IMR-90 (cell line): Measurements from ENCODE around the gene RIMBP2. TPM values are rescaled to one million over a fixed set of nuclear protein-coding genes. Genes with fewer than 3 reads are reported as not detected.

Source experiments
- ATAC-seq: fragments of 200-7000 bp; cut with Tn5 transposase; 2 replicates; pipeline ENCODE4 v1.9.1; 2020; ENCODE audit warnings: low read depth, mild to moderate bottlenecking, moderate library complexity
- BruUV-seq: library from RNA; stranded (reverse); fragments of 400-500 nt; replicated peaks from 2 replicates; lab custom pipeline; 2021; lab: Mats Ljungman, UMichigan
- CTCF ChIA-PET: fragments of 300-600 bp; formaldehyde crosslinking; extraction: SDS; loops from one replicate; lab custom pipeline; 2021; ENCODE audit warnings: antibody characterized with exemption; lab: Yijun Ruan, JAX
- POLR2A ChIA-PET: fragments of 300-600 bp; sonication (Branson Sonifier 250); formaldehyde crosslinking; loops from one replicate; lab custom pipeline; 2022; ENCODE audit warnings: antibody characterized with exemption; ENCODE audit not compliant: unreplicated experiment; lab: Charles Lee
- DNase-seq: peaks from one replicate; pipeline ENCODE4 v3.0.0; 2013
- H2AFZ ChIP-seq: replicated peaks from 2 replicates; pipeline ENCODE3; 2013; ENCODE audit warnings: low read length, mild to moderate bottlenecking; ENCODE audit not compliant: poor library complexity
- H2AK5ac ChIP-seq: 2 replicates; pipeline ENCODE4 v1.6.1; 2013; ENCODE audit warnings: low read depth, low read length, inconsistent platforms
- H2AK9ac ChIP-seq: replicated peaks from 2 replicates; pipeline ENCODE3; 2013; ENCODE audit warnings: mild to moderate bottlenecking, low read depth, low read length, moderate library complexity; ENCODE audit not compliant: poor library complexity
- H2BK120ac ChIP-seq: 2 replicates; pipeline ENCODE4 v1.6.1; 2013; ENCODE audit warnings: low read depth, low read length, inconsistent platforms
- H2BK15ac ChIP-seq: 3 replicates; pipeline ENCODE4 v1.6.1; 2013; ENCODE audit warnings: low read depth, low read length, inconsistent platforms
- H2BK20ac ChIP-seq: 2 replicates; pipeline ENCODE4 v1.6.1; 2013; ENCODE audit warnings: low read depth, mild to moderate bottlenecking, inconsistent platforms, low read length, moderate library complexity
- H2BK5ac ChIP-seq: 2 replicates; pipeline ENCODE4 v1.6.1; 2013; ENCODE audit warnings: mild to moderate bottlenecking, low read depth, low read length, inconsistent platforms; ENCODE audit not compliant: poor library complexity, severe bottlenecking
- H3K14ac ChIP-seq: replicated peaks from 2 replicates; pipeline ENCODE4 v1.6.1; 2013; ENCODE audit warnings: low read depth, low read length, inconsistent platforms
- H3K18ac ChIP-seq: 2 replicates; pipeline ENCODE4 v1.6.1; 2013; ENCODE audit warnings: low read depth, low read length, control low read depth
- H3K23ac ChIP-seq: 2 replicates; pipeline ENCODE4 v1.6.1; 2013; ENCODE audit warnings: low read depth, low read length, inconsistent platforms
- H3K27ac ChIP-seq: 2 replicates; pipeline ENCODE4 v1.5.1; 2013; ENCODE audit warnings: mild to moderate bottlenecking, control low read depth, low read length; ENCODE audit not compliant: insufficient read depth
- H3K27me3 ChIP-seq: 2 replicates; pipeline ENCODE4 v1.6.1; 2013; ENCODE audit warnings: low read length; ENCODE audit not compliant: control insufficient read depth, insufficient read depth
- H3K36me3 ChIP-seq: 2 replicates; pipeline ENCODE4 v1.6.1; 2013; ENCODE audit warnings: low read length, mixed read lengths; ENCODE audit not compliant: control insufficient read depth, insufficient read depth
- H3K4ac ChIP-seq: 2 replicates; pipeline ENCODE4 v1.6.1; 2013; ENCODE audit warnings: low read depth, low read length, inconsistent platforms
- H3K4me1 ChIP-seq: 2 replicates; pipeline ENCODE4 v1.6.1; 2013; ENCODE audit warnings: low read length, mixed read lengths; ENCODE audit not compliant: control insufficient read depth, insufficient read depth
- H3K4me2 ChIP-seq: 2 replicates; pipeline ENCODE4 v1.6.1; 2013; ENCODE audit warnings: low read depth, mild to moderate bottlenecking, control low read depth, low read length, moderate library complexity
- H3K4me3 ChIP-seq: 2 replicates; pipeline ENCODE4 v1.5.1; 2013; ENCODE audit warnings: low read depth, mild to moderate bottlenecking, control low read depth, low read length, moderate library complexity; ENCODE audit not compliant: insufficient read depth
- H3K56ac ChIP-seq: 2 replicates; pipeline ENCODE4 v1.6.1; 2013; ENCODE audit warnings: low read length, inconsistent platforms; ENCODE audit not compliant: insufficient read depth; ENCODE audit errors: extremely low read depth
- H3K79me1 ChIP-seq, 2 experiments: 2 replicates each; pipeline ENCODE4 v1.6.1; 2013; ENCODE audit warnings: low read length in 2 of 2, inconsistent platforms in 1 of 2, low read depth in 1 of 2
- H3K9ac ChIP-seq: 2 replicates; pipeline ENCODE4 v1.6.1; 2013; ENCODE audit warnings: low read depth, low read length, control low read depth
- H3K9me1 ChIP-seq: 2 replicates; pipeline ENCODE4 v1.6.1; 2013; ENCODE audit warnings: low read length, inconsistent platforms; ENCODE audit not compliant: insufficient read depth
- H3K9me3 ChIP-seq: 2 replicates; pipeline ENCODE4 v1.6.1; 2013; ENCODE audit warnings: low read length; ENCODE audit not compliant: control insufficient read depth, insufficient read depth
- H4K20me1 ChIP-seq: 2 replicates; pipeline ENCODE4 v1.6.1; 2013; ENCODE audit warnings: low read length, inconsistent platforms; ENCODE audit not compliant: insufficient read depth
- H4K5ac ChIP-seq: 2 replicates; pipeline ENCODE4 v1.6.1; 2013; ENCODE audit warnings: mild to moderate bottlenecking, low read depth, low read length, control low read depth
- H4K8ac ChIP-seq, 2 experiments: 2 replicates each; pipeline ENCODE4 v1.6.1; 2013; ENCODE audit warnings: low read depth in 2 of 2, low read length in 2 of 2, control low read depth in 1 of 2, inconsistent platforms in 1 of 2
- H4K91ac ChIP-seq: 2 replicates; pipeline ENCODE4 v1.6.1; 2013; ENCODE audit warnings: low read depth, low read length, inconsistent platforms; ENCODE audit not compliant: insufficient read depth
- BHLHE40 ChIP-seq: fragments of 150-350 bp; IDR thresholded peaks from 2 replicates; pipeline ENCODE4 v1.6.1; 2016; ENCODE audit warnings: mild to moderate bottlenecking, low read depth, low read length
- CEBPB ChIP-seq: IDR thresholded peaks from 2 replicates; pipeline ENCODE4 v1.6.1; 2012; ENCODE audit warnings: low read depth, low read length, improper control_type of control experiment
- CHD1 ChIP-seq: IDR thresholded peaks from 2 replicates; pipeline ENCODE4 v1.6.1; 2012; ENCODE audit warnings: low read depth, low read length, improper control_type of control experiment
- ELK1 ChIP-seq: fragments of 150-350 bp; IDR thresholded peaks from 2 replicates; pipeline ENCODE4 v1.6.1; 2016; ENCODE audit warnings: low read depth, mild to moderate bottlenecking, low read length, moderate library complexity, borderline replicate concordance
- FOS ChIP-seq: fragments of 150-350 bp; IDR thresholded peaks from 2 replicates; pipeline ENCODE4 v1.6.1; 2016; ENCODE audit warnings: low read depth, low read length
- MAFK ChIP-seq: IDR thresholded peaks from 2 replicates; pipeline ENCODE4 v1.6.1; 2012; ENCODE audit warnings: low read depth, low read length, improper control_type of control experiment
- MAZ ChIP-seq: IDR thresholded peaks from 2 replicates; pipeline ENCODE4 v1.6.1; 2012; ENCODE audit warnings: low read depth, mild to moderate bottlenecking, low read length, improper control_type of control experiment, moderate library complexity, borderline replicate concordance
- MXI1 ChIP-seq: IDR thresholded peaks from 2 replicates; pipeline ENCODE4 v1.6.1; 2012; ENCODE audit warnings: low read depth, mild to moderate bottlenecking, low read length, moderate library complexity, borderline replicate concordance
- NFE2L2 ChIP-seq: fragments of 150-350 bp; IDR thresholded peaks from 2 replicates; pipeline ENCODE4 v1.6.1; 2016; ENCODE audit warnings: low read depth, mild to moderate bottlenecking, low read length
- POLR2A ChIP-seq: IDR thresholded peaks from 2 replicates; pipeline ENCODE4 v1.6.1; 2012; ENCODE audit warnings: mild to moderate bottlenecking, low read depth, low read length
- RAD21 ChIP-seq: IDR thresholded peaks from 2 replicates; pipeline ENCODE4 v1.6.1; 2012; ENCODE audit warnings: low read length, improper control_type of control experiment
- RCOR1 ChIP-seq: IDR thresholded peaks from 2 replicates; pipeline ENCODE4 v1.6.1; 2012; ENCODE audit warnings: mild to moderate bottlenecking, low read length, improper control_type of control experiment; ENCODE audit not compliant: insufficient replicate concordance
- RFX5 ChIP-seq: IDR thresholded peaks from 2 replicates; pipeline ENCODE4 v1.8.0; 2012; ENCODE audit warnings: low read depth, mild to moderate bottlenecking, low read length, moderate library complexity
- SMC3 ChIP-seq: fragments of 150-350 bp; IDR thresholded peaks from 2 replicates; pipeline ENCODE4 v1.6.1; 2016; ENCODE audit warnings: low read depth, mild to moderate bottlenecking, antibody characterized with exemption, low read length, moderate library complexity
- WGBS, 2 experiments: methylation state at CpG; one replicate each; pipeline versions ENCODE4 v1.1.5 to v1.1.7; 2013; ENCODE audit warnings: missing lambda C conversion rate in 2 of 2; ENCODE audit not compliant: insufficient read length in 1 of 2; ENCODE audit errors: extremely low coverage in 2 of 2; 5-methylcytosine and 5-hydroxymethylcytosine counted together
- dilution Hi-C: fragments of 300-500 bp; cut with HindIII; formaldehyde crosslinking; loops from one replicate; pipeline ENCODE4 v1.14.3; 2018; ENCODE audit warnings: low sequenced_read_pairs; ENCODE audit not compliant: unreplicated experiment
- in situ Hi-C: fragments of 300-500 bp; cut with MboI; formaldehyde crosslinking; loops from 3 replicates; pipeline ENCODE4 v1.14.3; 2019; ENCODE audit warnings: low sequenced_read_pairs, inconsistent platforms, mixed read lengths
- intact Hi-C: fragments of 100-400 bp; cut with micrococcal nuclease; formaldehyde crosslinking; loops from 2 replicates; pipeline ENCODE4 v1.10.0; 2022
- polyA plus RNA-seq, 3 experiments: library from polyadenylated mRNA; depleted of rRNA; stranded (reverse); fragments of >200 nt; gene quantifications; 2 replicates each; pipeline ENCODE4 v1.2.3, GENCODE V29; 2012; ENCODE audit warnings: low replicate concordance in 1 of 3
- total RNA-seq: library from RNA; depleted of rRNA; stranded (reverse); fragments of >200 nt; gene quantifications from 2 replicates; pipeline ENCODE4 v1.2.3, GENCODE V29; 2012
- TF ChIP-seq, protein P1 (sequence below): conservative IDR thresholded peaks from 2 replicates; pipeline ENCODE4 v1.5.1; 2012; ENCODE audit warnings: mild to moderate bottlenecking, low read depth, low read length, improper control_type of control experiment
- TF ChIP-seq, protein P2 (sequence below): fragments of 150-350 bp; IDR thresholded peaks from 2 replicates; pipeline ENCODE4 v1.6.1; 2017; ENCODE audit warnings: mild to moderate bottlenecking, antibody characterized with exemption, low read length, low read depth

The RIMBP2 gene
- total and polyA plus RNA-seq, 2 of the 4 experiments (the other 2 are of a cell fraction), result not detected

GRCh38 chr12:130683811-130684210 is 32.3 kb downstream of the RIMBP2 start:
- Histone ChIP-seq H2BK120ac (no peak overlapping the region), H3K4me3 (no peak overlapping the region), H2BK5ac (no peak overlapping the region), H3K4me2 (no peak overlapping the region), H3K9ac (no peak overlapping the region), H2AFZ (no peak overlapping the region), H2AK5ac (no peak overlapping the region), H3K9me1 (no peaks in the 10 kb centered on the region), H3K9me3 (peaks cover 46% of the 10 kb centered on the region), H3K27ac (no peak overlapping the region), H3K79me1 (no peaks in the 10 kb centered on the region), H2BK20ac (no peak overlapping the region), H3K4me1 (no peaks in the 10 kb centered on the region), H3K18ac (no peak overlapping the region), H3K56ac (no peak overlapping the region), H4K20me1 (no peaks in the 10 kb centered on the region), H3K27me3 (no peaks in the 10 kb centered on the region), H2BK15ac (no peak overlapping the region), H4K91ac (no peak overlapping the region), H4K8ac (no peak overlapping the region), H3K4ac (no peak overlapping the region), H3K14ac (no peak overlapping the region), H3K23ac (no peak overlapping the region), H2AK9ac (no peak overlapping the region), H3K36me3 (no peaks in the 10 kb centered on the region), H4K5ac (no peak overlapping the region)
- in situ Hi-C loops (no loop called here), intact Hi-C loops (no loop called here), dilution Hi-C loops (no loop called here)
- WGBS, 2 experiments, result 0% methylated on average over 1 of the region's 3 CpGs; no CpG with 5 or more reads in 1 of the 2 experiments
- ATAC-seq (no peak), DNase-seq (no peak)
- POLR2A ChIA-PET, result no interaction called here
- TF ChIP-seq SMC3 (no peak), ELK1 (no peak), RFX5 (no peak), POLR2A (no peak), RAD21 (no peak), RCOR1 (no peak), MXI1 (no peak), BHLHE40 (no peak), NFE2L2 (no peak), FOS (no peak), CHD1 (no peak), MAFK (no peak), CEBPB (no peak), MAZ (no peak)
- TF ChIP-seq, protein P1, sequence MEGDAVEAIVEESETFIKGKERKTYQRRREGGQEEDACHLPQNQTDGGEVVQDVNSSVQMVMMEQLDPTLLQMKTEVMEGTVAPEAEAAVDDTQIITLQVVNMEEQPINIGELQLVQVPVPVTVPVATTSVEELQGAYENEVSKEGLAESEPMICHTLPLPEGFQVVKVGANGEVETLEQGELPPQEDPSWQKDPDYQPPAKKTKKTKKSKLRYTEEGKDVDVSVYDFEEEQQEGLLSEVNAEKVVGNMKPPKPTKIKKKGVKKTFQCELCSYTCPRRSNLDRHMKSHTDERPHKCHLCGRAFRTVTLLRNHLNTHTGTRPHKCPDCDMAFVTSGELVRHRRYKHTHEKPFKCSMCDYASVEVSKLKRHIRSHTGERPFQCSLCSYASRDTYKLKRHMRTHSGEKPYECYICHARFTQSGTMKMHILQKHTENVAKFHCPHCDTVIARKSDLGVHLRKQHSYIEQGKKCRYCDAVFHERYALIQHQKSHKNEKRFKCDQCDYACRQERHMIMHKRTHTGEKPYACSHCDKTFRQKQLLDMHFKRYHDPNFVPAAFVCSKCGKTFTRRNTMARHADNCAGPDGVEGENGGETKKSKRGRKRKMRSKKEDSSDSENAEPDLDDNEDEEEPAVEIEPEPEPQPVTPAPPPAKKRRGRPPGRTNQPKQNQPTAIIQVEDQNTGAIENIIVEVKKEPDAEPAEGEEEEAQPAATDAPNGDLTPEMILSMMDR, result no peak
- TF ChIP-seq, protein P2, sequence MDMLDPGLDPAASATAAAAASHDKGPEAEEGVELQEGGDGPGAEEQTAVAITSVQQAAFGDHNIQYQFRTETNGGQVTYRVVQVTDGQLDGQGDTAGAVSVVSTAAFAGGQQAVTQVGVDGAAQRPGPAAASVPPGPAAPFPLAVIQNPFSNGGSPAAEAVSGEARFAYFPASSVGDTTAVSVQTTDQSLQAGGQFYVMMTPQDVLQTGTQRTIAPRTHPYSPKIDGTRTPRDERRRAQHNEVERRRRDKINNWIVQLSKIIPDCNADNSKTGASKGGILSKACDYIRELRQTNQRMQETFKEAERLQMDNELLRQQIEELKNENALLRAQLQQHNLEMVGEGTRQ, result no peak
- CTCF ChIA-PET, result no interaction called here
- BruUV-seq, result no TSS peak
